HG02623 (cell line): Measurements from ENCODE around the gene CD3G.
A peak's percentile ranks its signal among the peaks of the same experiment; 100 is the strongest.

Experiments
- ATAC-seq: cut with Tn5 transposase; IDR thresholded peaks from one replicate; pipeline ENCODE4 v1.9.1; 2021; ENCODE audit warnings: moderate library complexity; ENCODE audit not compliant: unreplicated experiment

CD3G gene

DNA sequence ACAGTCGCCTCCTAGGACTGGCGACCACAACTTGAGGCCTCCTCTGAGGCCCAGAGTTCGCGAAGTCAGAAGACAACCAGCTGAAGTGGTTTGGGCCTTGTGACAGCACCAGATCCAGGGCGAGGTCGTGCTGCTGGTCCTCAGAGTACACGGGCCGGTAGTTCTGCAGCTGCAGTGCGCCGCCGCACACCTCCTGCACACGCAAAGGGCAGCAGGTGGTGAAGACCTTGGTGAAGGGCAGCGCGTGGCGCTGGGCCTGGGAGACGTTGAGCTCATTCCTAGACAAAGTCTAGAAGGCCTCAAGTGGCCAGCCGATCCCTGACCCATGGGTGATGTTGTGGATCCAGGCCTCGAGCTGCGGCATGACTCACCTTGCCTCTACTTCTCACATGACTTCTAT lies 21.4 kb upstream of the CD3G start:
- no peak for ATAC-seq

DNA sequence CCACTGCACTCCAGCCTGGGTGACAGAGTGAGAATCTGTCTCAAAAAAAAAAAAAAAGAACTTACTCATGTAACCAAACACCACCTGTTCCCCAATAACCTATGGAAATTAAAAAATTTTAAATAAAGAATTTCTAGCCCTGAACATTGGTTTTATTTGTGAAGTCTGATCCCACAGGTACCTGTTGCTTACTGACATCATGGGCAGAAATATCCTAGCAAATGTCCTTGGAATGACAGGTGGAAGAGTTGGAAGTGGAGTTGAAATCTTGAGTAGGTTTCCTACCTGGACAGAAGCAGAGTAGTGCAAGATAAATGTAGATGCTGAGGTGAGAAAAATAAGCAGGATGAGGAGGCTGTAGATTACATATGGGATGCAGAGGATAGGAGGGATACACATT lies 18.9 kb upstream of the CD3G start:
- ATAC-seq = no peak

DNA sequence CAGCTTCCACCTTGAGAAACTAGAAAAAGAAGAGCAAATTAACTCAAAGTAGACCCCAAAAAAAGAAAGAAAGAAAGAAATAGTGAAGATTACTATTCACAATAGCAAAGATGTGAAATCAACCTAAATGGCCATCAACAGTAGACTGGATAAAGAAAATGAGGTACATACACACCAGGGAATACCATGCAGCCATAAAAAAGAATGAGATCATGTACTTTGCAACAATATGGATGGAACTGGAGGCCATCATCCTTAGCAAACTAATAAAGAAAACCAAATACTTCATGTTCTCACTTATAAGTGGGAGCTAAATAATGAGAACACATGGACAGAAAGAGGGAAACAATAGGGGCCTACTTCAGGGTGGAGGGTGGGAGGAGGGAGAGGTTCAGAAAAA lies 15.4 kb upstream of the CD3G start:
- no peak for ATAC-seq

DNA sequence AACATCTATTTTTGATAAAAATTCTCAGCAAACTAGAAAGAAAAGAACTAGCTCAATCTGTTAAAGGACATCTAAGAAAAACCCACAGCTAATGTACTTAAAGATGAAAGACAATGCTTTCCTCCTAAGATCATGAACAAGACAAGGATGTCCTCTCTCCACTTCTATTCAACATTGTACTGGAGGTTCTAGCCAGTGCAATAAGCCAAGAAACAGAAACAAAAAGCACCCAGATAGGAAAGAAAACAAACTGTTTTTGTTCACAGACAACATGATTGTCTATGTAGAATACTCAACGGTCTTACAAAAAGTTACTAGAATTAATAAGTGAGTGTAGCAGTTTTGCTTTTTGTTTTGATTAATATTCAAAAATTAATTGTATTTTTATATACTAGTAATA lies 9.4 kb upstream of the CD3G start:
- no peak for ATAC-seq

DNA sequence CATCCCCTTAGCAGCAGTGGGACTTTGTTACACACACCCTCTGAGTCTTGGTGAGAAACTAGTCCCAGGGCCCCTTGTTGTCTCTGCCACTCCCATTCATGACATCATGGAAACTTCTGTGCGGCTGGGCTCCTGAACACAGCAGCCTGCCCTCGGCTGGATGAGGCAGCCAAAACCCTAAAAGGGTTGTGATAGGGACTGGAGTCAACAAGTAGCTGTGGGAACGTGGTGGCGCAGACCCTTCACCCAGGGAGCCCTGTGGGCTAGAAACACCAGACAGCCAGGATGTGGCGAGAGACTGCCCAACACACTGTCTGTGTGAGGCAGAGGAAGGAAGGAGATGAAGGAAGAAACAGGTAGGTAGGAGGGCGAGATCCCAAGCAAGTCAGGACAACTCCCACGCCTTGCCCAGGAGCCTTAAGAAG lies 5.5 kb upstream of the CD3G start:
- no peak for ATAC-seq

DNA sequence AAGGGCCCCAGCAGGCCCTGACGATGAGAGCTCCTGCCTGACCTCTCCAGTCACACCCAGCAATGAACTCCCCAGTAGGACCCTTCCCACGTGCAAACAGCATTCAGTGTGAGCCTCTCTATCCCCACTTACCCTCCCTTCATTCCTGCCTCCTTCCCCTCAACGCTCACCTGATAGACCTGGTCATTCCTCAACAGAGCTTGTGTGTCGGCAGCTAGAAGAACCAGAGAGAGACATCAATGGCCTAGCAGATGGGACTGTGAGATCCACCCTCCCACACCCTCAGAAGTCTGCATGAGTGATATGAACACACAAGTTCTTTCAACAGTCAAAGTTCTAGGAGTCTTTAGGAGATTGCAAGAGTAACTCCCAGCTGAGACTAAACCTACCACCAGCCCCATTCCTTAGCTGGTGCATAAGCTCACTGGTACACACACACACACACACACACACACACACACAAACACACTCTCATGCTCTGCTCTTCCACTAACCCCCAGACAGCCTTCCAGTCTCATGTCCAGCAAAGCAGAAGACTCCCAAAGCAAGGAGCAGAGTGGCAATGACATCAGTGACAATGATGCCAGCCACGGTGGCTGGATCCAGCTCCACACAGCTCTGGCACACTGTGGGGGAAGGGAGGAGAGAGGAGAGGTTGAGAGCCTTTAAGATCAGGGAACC lies 4.7 kb upstream of the CD3G start:
- ATAC-seq = no peak

DNA sequence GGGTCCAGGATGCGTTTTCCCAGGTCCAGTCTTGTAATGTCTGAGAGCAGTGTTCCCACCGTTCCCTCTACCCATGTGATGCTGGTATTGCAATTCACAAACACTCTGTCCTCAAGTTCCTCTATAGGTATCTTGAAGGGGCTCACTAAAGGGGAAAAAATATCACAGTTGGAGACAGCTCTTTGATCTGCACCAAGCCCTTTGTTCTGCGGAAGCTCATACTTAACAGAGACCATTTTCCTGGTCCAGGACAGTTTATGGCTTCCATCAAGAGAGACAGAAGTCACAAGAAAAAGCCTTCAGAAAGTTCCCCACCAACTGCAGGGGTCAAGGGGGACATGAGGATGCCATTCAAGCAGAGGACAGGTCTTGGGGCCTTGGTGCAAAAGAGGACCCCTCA lies 3.7 kb upstream of the CD3G start:
- no peak for ATAC-seq

DNA sequence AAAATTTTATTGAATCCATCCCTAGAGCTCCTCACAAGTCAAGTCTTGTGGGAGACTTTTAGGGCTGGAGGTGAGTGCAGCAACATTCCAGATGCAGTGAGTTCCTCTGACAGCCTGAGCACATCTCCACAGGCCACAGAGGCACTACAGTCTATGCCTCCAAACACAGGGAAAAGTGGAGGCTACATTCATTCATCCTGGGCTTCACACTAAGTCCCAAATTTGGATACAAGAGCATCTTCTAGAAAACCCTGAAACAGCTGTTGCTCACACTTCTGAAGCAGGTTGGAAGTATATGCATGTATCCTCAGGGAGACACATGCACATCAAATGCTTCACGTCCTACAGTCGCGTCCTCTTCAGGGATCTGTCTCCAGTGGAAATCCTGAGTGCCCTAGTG lies 2.9 kb upstream of the CD3G start:
- ATAC-seq = no peak

DNA sequence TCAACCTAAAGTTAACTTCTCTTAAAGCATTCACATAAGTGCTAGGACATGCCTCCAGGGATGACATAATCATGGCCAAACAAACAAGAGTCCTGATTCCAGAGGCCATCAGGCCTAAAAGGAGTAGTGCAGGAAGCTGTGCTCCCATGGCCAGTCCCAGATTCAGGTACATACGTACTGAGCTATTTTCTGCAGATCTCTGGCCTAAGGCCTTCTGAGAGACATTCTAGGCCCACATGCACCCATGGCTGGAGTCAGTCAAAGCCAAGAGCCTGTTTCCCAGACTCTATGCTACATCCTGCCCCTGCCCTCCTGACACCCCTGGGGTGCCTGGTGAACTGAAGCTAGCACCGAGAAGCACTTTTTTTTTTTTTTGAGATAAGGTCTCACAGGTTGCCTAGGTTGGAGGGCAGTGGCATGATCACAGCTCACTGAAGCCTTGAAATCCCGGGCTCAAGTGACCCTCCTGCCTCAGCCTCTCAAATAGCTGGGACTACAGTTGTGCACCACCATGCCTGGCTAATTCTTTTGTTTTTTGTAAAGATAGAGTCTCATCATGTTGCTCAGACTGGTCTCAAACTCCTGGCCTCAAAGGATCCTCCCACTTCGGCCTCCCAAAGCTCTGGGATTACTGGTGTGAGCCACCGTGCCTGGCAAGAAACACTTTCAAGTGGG lies 2.2 kb upstream of the CD3G start:
- no peak for ATAC-seq

DNA sequence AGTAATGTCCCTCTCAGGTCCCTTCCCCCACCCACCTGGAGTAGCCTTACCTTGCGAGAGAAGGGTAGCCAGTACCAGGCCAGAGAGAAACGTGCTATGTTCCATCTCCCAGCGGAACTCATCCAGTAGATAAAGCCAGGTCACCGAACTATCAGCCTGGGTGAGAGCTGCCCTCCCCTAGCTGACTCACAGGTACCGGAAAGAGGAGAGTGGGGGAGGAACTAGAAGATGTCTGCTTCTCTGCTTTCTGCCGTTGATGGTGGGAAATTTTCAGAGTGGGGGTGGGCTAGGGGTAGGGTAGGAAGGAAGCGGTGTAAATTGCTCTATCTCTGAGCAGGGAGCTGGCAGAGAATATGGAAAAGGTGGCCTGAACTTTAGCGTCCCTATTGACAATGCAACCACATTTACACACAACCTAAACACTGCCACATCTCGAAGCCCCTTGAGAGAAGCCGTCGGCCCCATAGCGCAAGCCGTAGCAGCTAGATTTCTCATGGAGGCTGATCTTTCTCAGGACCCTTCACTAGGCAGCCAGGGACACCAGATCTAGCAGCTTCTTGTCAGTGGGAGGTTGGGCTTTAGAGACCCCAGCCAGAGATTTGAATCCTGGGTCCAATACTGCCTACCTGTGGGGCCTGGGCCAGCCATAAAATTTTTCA lies 1.5 kb upstream of the CD3G start, which contains the start of gene CD3D:
Gene CD3D, minus strand, starts transcription at position 203 of the 659 bp plus-strand sequence. Its CDS starts 98 bp downstream, at position 105.
- no peak for ATAC-seq

DNA sequence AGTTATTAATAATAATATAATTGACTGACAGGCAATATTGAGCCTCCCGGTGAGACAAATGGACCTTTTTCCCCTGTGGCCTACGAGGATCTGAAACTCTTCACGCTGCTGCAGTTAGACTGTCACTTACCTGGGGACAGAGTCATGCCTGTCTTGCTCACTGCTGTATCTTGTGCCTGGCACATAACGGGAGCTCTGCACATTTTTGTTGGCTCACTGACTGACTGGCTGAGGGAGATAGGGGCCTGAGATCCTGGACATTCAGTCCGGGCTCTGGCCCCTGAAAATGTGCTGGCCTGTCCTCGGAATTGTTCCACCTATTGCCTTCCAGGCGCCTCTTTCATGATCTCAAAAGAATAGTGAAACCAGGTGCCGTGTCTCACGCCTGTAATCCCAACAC lies 896 bp upstream of the CD3G start:
- no peak for ATAC-seq

DNA sequence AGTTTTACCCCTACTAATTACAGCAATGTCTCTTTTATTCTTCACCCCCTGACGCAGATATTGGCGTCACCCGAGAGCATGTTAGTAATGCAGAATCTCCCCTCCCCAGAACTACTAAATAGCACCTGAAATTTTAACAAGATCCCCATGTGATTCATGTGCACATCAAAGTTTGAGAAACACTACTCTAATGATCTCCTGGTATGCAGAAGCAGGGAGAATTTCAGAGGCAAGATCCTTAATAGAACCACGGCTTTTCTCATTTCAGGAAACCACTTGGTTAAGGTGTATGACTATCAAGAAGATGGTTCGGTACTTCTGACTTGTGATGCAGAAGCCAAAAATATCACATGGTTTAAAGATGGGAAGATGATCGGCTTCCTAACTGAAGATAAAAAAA lies 5.3 kb downstream of the CD3G start:
- ATAC-seq = no peak

DNA sequence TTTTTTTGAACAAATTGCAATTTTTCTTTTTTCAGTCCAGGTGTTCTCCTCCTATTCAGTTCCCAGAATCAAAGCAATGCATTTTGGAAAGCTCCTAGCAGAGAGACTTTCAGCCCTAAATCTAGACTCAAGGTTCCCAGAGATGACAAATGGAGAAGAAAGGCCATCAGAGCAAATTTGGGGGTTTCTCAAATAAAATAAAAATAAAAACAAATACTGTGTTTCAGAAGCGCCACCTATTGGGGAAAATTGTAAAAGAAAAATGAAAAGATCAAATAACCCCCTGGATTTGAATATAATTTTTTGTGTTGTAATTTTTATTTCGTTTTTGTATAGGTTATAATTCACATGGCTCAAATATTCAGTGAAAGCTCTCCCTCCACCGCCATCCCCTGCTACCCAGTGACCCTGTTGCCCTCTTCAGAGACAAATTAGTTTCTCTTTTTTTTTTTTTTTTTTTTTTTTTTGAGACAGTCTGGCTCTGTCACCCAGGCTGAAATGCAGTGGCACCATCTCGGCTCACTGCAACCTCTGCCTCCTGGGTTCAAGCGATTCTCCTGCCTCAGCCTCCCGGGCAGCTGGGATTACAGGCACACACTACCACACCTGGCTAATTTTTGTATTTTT lies 9.1 kb downstream of the CD3G start:
- no peak for ATAC-seq

DNA sequence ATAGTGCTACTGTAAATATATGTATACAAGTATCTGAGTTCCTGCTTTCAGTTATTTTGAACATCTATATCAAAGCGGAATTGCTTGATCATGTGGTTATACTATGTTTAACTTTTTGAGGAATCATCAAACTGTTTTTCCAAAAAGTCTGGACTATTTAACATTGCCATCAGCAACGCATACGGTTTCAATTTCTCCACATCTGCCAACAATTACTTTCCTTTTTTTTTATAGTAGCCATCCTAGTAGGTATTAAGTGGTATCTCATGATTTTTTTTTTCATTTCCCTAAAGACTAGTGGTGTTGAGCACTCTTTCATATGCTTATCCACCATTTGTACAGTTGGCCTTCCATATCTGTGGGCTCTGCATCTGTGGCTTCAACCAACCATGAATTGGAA lies 13.9 kb downstream of the CD3G start:
- no peak for ATAC-seq

DNA sequence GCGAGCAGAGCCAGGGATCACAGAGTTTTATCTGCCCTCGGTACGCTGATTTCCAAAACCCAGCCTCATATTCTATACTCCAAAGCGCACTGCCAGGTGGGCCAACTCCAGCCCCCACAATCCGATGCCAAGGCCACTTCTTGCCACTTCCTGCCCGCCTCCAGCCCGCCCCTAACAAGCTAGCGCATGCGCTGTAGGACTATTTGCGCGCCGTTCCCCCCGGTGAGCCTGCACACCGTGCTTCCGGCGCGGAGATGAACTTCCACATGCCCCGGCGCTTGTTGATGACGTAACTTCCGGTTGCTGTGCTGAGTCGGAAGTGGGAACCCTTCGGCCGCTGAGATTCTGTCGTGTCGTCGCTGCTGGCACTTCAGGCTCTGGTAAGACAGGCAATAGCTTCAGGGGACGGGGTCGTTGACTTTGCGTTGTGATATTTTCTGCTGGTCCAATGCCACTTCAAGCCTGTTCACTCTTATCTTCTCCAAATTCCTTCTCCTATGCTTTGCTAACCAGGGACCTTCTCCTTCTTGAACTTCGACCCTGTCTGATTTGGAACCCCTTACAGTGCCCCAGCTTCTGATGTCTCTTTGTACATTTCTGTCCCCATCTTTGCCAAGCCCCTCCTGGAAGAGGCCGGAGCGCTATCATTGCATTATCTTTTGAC lies 15.3 kb downstream of the CD3G start, which contains the start of gene UBE4A:
Gene UBE4A, plus strand, starts transcription at position 306 of the 664 bp plus-strand sequence. CDS start 5,481 bp downstream, outside the sequence.
- ATAC-seq = peak; percentile 97

DNA sequence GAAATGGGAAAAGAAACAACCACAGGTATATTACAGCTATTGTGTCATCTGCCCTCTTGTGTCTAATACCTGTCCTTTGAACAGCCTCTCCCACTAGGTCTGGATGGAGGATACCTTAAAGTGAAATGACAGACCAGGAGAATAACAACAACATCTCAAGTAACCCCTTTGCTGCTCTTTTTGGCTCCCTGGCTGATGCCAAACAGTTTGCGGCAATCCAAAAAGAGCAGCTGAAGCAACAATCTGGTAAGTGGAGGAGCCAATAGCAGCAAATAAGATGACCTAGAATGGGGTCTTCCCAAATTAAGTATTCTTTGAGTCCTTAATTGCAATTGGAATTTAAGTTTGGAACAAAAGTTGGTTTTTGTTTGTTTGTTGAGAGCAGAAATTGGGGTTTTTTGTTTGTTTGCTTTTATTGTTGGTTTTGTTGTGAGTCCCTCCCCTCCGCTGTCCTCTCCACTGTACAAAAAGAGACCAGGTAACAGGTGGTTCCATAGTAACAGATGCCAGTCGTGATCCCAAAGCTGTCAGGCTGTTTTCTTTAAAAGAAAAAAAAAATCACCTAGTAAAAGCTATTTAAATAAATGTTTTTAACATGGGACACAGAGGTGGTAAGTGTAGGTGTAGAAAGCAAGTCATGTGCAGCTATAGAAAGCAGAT lies 20.9 kb downstream of the CD3G start:
- ATAC-seq = no peak

DNA sequence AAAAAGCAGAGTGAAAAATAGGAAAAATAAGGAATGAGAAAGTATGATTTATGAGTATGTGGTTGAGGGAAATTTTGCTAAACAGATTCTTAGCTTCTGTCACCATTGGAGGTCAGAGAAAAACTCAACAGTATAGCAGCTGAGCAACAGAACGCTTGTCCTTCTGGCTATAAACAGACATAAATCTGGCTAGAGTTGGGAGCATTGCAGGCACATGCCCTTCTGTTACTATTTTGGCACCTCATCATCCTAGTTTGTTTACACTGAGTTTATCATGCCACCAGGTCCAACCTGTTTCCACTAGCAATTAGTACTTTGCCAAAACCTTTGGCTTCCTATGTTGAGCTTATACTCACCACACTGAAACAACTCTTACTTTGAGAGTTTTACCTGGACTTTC lies 22.1 kb downstream of the CD3G start:
- no peak for ATAC-seq

DNA sequence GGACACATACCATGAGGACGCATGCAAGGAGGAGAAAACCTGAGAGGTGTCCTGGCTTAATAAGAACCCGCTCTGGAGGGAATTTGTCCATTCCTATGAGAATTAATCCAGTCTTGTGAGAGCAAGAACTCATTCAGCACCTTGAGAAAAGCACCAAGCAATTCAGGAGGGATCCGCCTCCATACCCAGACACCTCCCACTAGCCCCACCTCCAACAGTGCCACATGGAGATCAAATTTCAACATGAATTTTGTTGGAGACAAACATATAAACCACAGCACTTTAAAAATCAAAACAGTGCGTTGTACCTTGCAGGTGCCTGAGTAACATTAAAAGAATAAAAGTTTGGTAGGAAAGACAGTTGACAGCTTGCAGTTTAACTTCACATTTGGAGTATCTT lies 26.6 kb downstream of the CD3G start:
- no peak for ATAC-seq

DNA sequence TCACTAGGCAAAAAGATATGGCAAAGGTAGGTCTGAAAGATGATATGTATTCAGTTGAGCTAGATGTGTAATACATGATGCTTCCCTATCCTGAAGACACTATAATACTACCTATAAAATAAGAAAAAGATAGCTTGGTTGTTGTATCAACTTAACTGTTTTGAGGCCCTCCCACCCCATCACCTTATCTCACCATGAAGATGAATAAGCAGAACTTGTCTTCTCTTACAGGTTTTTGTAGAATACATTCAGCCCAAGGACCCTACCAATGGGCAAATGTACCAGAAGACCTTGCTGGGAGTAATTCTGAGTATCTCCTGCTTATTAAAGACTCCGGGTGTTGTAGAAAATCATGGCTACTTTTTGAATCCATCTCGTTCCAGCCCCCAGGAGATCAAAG lies 29.1 kb downstream of the CD3G start:
- no peak for ATAC-seq

DNA sequence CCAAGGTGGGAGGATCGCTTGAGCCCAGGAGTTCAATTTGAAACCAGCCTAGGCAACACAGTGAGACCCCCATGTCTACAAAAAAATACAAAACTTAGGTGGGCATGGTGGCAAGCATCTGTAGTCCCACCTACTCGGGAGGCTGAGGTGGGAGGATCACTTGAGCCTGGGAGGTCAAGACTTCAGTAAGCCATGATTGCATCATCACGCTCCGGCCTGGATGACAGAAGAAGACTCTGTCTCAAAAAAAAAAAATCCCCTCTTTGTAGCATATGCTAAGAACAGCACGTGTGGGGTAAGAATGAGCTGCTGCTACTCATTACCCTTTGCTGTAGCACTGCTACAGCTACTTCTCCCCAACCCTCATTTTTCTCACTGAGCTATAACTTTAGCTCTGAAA lies 29.7 kb downstream of the CD3G start:
- no peak for ATAC-seq

DNA sequence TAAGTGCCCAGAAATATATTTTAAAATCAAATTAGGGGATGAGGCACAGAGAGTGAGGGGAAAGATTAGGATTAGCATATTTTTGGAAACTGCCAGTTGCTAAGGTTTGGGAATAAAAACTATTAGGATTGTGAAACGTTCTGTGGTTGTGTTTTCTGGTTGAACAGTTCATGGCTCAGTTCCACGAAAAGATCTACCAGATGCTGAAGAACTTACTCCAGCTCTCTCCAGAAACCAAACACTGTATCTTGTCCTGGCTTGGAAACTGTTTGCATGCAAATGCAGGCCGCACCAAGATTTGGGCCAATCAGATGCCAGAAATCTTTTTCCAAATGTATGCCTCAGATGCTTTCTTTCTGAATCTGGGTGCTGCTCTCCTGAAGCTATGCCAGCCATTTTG lies 30.6 kb downstream of the CD3G start:
- ATAC-seq = no peak
